Measurements from ENCODE around the gene CSN1S1.
A peak's percentile ranks its signal among the peaks of the same experiment; 100 is the strongest.

CSN1S1 gene

GRCh38 chr4:69930768-69931167, at the start of gene CSN1S1:
Gene CSN1S1, plus strand, starts transcription at chr4:69931068. Its CDS starts 1,488 bp downstream, at chr4:69932556.
- H3K4me3 ChIP-seq (ENCODE audit: low read length): no peak within 1 kb of the TSS
- H4K20me1 ChIP-seq (ENCODE audit: insufficient read depth, low read length): no peaks in the 10 kb centered on the region
- no peak for TF ChIP-seq CTCF (IDR thresholded peaks at IDR 0.05; ENCODE audit: low read length)
- no peak for TF ChIP-seq EZH2 (optimal IDR thresholded peaks at IDR 0.05; ENCODE audit: low read depth, low read length)
- TF ChIP-seq EZH2phosphoT487 (IDR thresholded peaks at IDR 0.05; ENCODE audit: low read length): no peak
- H3K27ac ChIP-seq (ENCODE audit: low read length): no peak within 1 kb of the TSS
- H3K9me3 ChIP-seq (replicated peaks; ENCODE audit: insufficient read depth, low read length): no peaks in the 10 kb centered on the region
- no peaks in the 10 kb centered on the region for H3K27me3 ChIP-seq (replicated peaks; ENCODE audit: insufficient read depth, low read length)
- no peak within 1 kb of the TSS for H3K9ac ChIP-seq (ENCODE audit: low read length)
- no peaks in the 10 kb centered on the region for H3F3A ChIP-seq (ENCODE audit: insufficient read depth, low read length)
- no peaks in the 10 kb centered on the region for H3K79me2 ChIP-seq (ENCODE audit: low read length)
- no peaks in the 10 kb centered on the region for H3K9me2 ChIP-seq (replicated peaks; ENCODE audit: insufficient read depth, low read length)
- H3K36me3 ChIP-seq (replicated peaks; ENCODE audit: insufficient read depth, low read length): no peaks in the 10 kb centered on the region
- H3K4me2 ChIP-seq (ENCODE audit: low read depth, low read length): no peak within 1 kb of the TSS
- no peak for DNase-seq
- H3K4me1 ChIP-seq (ENCODE audit: low read length): no peaks in the 10 kb centered on the region
- H2AFZ ChIP-seq (ENCODE audit: low read length): no peak within 1 kb of the TSS

GRCh38 chr4:69881173-69881773, 49.6 kb upstream of the CSN1S1 start:
- no peak overlapping the region for H2AFZ ChIP-seq (ENCODE audit: low read length)
- no peaks in the 10 kb centered on the region for H3K27me3 ChIP-seq (replicated peaks; ENCODE audit: insufficient read depth, low read length)
- H3K9me3 ChIP-seq (replicated peaks; ENCODE audit: insufficient read depth, low read length): no peaks in the 10 kb centered on the region
- peak; percentile 54 for DNase-seq
- no peaks in the 10 kb centered on the region for H3K36me3 ChIP-seq (replicated peaks; ENCODE audit: insufficient read depth, low read length)
- H3K9ac ChIP-seq (ENCODE audit: low read length): no peak overlapping the region
- no peaks in the 10 kb centered on the region for H3K4me1 ChIP-seq (ENCODE audit: low read length)
- peak; percentile 73 for TF ChIP-seq CTCF (IDR thresholded peaks at IDR 0.05; ENCODE audit: low read length)
- TF ChIP-seq EZH2 (optimal IDR thresholded peaks at IDR 0.05; ENCODE audit: low read depth, low read length): no peak
- no peaks in the 10 kb centered on the region for H3K9me2 ChIP-seq (replicated peaks; ENCODE audit: insufficient read depth, low read length)
- H3K4me2 ChIP-seq (ENCODE audit: low read depth, low read length): no peak overlapping the region
- H3K79me2 ChIP-seq (ENCODE audit: low read length): no peaks in the 10 kb centered on the region
- no peak overlapping the region for H3K4me3 ChIP-seq (ENCODE audit: low read length)
- H3F3A ChIP-seq (ENCODE audit: insufficient read depth, low read length): no peaks in the 10 kb centered on the region
- no peaks in the 10 kb centered on the region for H4K20me1 ChIP-seq (ENCODE audit: insufficient read depth, low read length)
- no peak overlapping the region for H3K27ac ChIP-seq (ENCODE audit: low read length)

- H3K4me2 ChIP-seq (ENCODE audit: low read depth, low read length): no peak overlapping the region
- H3K9me3 ChIP-seq (replicated peaks; ENCODE audit: insufficient read depth, low read length): no peaks in the 10 kb centered on the region
- H4K20me1 ChIP-seq (ENCODE audit: insufficient read depth, low read length): no peaks in the 10 kb centered on the region
- DNase-seq: no peak
- H3K4me1 ChIP-seq (ENCODE audit: low read length): no peaks in the 10 kb centered on the region
- no peak overlapping the region for H2AFZ ChIP-seq (ENCODE audit: low read length)
- H3F3A ChIP-seq (ENCODE audit: insufficient read depth, low read length): no peaks in the 10 kb centered on the region
- H3K79me2 ChIP-seq (ENCODE audit: low read length): no peaks in the 10 kb centered on the region
- H3K27ac ChIP-seq (ENCODE audit: low read length): no peak overlapping the region
- no peaks in the 10 kb centered on the region for H3K9me2 ChIP-seq (replicated peaks; ENCODE audit: insufficient read depth, low read length)
- no peaks in the 10 kb centered on the region for H3K27me3 ChIP-seq (replicated peaks; ENCODE audit: insufficient read depth, low read length)
- no peaks in the 10 kb centered on the region for H3K36me3 ChIP-seq (replicated peaks; ENCODE audit: insufficient read depth, low read length)
- no peak for TF ChIP-seq CTCF (IDR thresholded peaks at IDR 0.05; ENCODE audit: low read length)
- no peak for TF ChIP-seq EZH2 (optimal IDR thresholded peaks at IDR 0.05; ENCODE audit: low read depth, low read length)
- TF ChIP-seq EZH2phosphoT487 (IDR thresholded peaks at IDR 0.05; ENCODE audit: low read length): no peak
- H3K9ac ChIP-seq (ENCODE audit: low read length): no peak overlapping the region
- no peak overlapping the region for H3K4me3 ChIP-seq (ENCODE audit: low read length)
Observed at GRCh38 chr4:69882150-69882549, 48.7 kb upstream of the CSN1S1 start.

Data from MM.1S (cell line).